Keratinocyte (primary cell): ENCODE measurements around the gene TBC1D3H. TPM values are rescaled to one million over a fixed set of nuclear protein-coding genes. Genes with fewer than 3 reads are reported as not detected.
"Not testable (repeated sequence)": the region's sequence is repeated elsewhere in the genome, so short reads cannot be mapped to it uniquely, and the experiment has no call there.

Source experiments
- DNase-seq: peaks from one replicate; pipeline ENCODE4 v3.0.0-alpha.2; 2011; ENCODE audit warnings: low read depth, missing footprints, low spot score
- FAIRE-seq: peaks from 2 replicates; lab custom pipeline; 2011; peaks lifted over from hg19 to GRCh38; lab: Jason Lieb, UNC
- H2AFZ ChIP-seq: 2 replicates; pipeline ENCODE4 v1.6.0; 2012; ENCODE audit warnings: low read length, control low read depth, inconsistent platforms; ENCODE audit not compliant: control insufficient read depth
- H3K27ac ChIP-seq: 2 replicates; pipeline ENCODE4 v1.5.1; 2011; ENCODE audit warnings: low read length; ENCODE audit not compliant: control insufficient read depth, insufficient read depth
- H3K27me3 ChIP-seq: 3 replicates; pipeline ENCODE4 v1.6.0; 2011; ENCODE audit warnings: low read length; ENCODE audit not compliant: control insufficient read depth, insufficient read depth; ENCODE audit errors: extremely low read depth
- H3K36me3 ChIP-seq, 2 experiments: 2 replicates in 1 of 2; 3 replicates in 1 of 2; pipeline ENCODE4 v1.5.1; 2011; ENCODE audit warnings: low read length in 2 of 2, mild to moderate bottlenecking in 1 of 2; ENCODE audit not compliant: control insufficient read depth in 2 of 2, insufficient read depth in 2 of 2; ENCODE audit errors: extremely low read depth in 1 of 2
- H3K4me1 ChIP-seq: 3 replicates; pipeline ENCODE4 v1.5.1; 2011; ENCODE audit warnings: low read length; ENCODE audit not compliant: control insufficient read depth, insufficient read depth; ENCODE audit errors: extremely low read depth
- H3K4me2 ChIP-seq: 3 replicates; pipeline ENCODE4 v1.6.0; 2011; ENCODE audit warnings: low read depth, low read length; ENCODE audit not compliant: control insufficient read depth, insufficient read depth; ENCODE audit errors: extremely low read depth
- H3K4me3 ChIP-seq, 3 experiments: fragments of 200-600 bp in 1 of 3; sonication (generic) in 1 of 3; 2 replicates in 2 of 3; 3 replicates in 1 of 3; pipeline ENCODE4 v1.5.1; 2011 to 2016; ENCODE audit warnings: low read length in 3 of 3, mild to moderate bottlenecking in 3 of 3, control low read depth in 2 of 3, inconsistent platforms in 1 of 3, low read depth in 1 of 3, mixed read lengths in 1 of 3, mixed run types in 1 of 3, moderate library complexity in 1 of 3; ENCODE audit not compliant: control insufficient read depth in 2 of 3, insufficient read depth in 2 of 3; ENCODE audit errors: extremely low read depth in 1 of 3
- H3K79me2 ChIP-seq: 2 replicates; pipeline ENCODE4 v1.6.0; 2012; ENCODE audit warnings: low read length; ENCODE audit not compliant: control insufficient read depth, insufficient read depth
- H3K9ac ChIP-seq: 3 replicates; pipeline ENCODE4 v1.6.0; 2011; ENCODE audit warnings: low read length; ENCODE audit not compliant: control insufficient read depth, insufficient read depth; ENCODE audit errors: extremely low read depth
- H3K9me1 ChIP-seq: 3 replicates; pipeline ENCODE4 v1.6.0; 2011; ENCODE audit warnings: low read length; ENCODE audit not compliant: control insufficient read depth, insufficient read depth; ENCODE audit errors: extremely low read depth
- H3K9me3 ChIP-seq: 2 replicates; pipeline ENCODE4 v1.5.1; 2012; ENCODE audit warnings: low read depth, low read length; ENCODE audit not compliant: control insufficient read depth
- H4K20me1 ChIP-seq: 3 replicates; pipeline ENCODE4 v1.6.0; 2011; ENCODE audit warnings: low read length; ENCODE audit not compliant: control insufficient read depth, insufficient read depth; ENCODE audit errors: extremely low read depth
- dilution Hi-C: fragments of 300-500 bp; cut with MboI; formaldehyde crosslinking; loops from one replicate; pipeline ENCODE4 v1.7.0; 2020; ENCODE audit warnings: low sequenced_read_pairs; ENCODE audit not compliant: extremely low pct_ligation_motif_present
- polyA plus RNA-seq, 5 experiments: library from polyadenylated mRNA; depleted of rRNA in 3 of 5; stranded (reverse) in 3 of 5; stranded (forward) in 1 of 5; unstranded in 1 of 5; fragments of >200 nt; gene quantifications; 1 replicate in 1 of 5; 2 replicates in 3 of 5; 3 replicates in 1 of 5; pipeline versions ENCODE4 v1.2.1 to v1.2.3, GENCODE V29; 2011 to 2012; ENCODE audit warnings: missing spikeins in 2 of 5, low read depth in 1 of 5, low replicate concordance in 1 of 5
- small RNA-seq, 3 experiments: library from RNA; depleted of rRNA; stranded (forward); fragments of <200 nt; gene quantifications; one replicate each; pipeline ENCODE3, GENCODE V24; 2012; ENCODE audit warnings: low read depth in 3 of 3, low replicate concordance in 1 of 3; ENCODE audit not compliant: insufficient read length in 3 of 3

The TBC1D3H gene
- polyA plus RNA-seq, 1 donor (not counting 4 experiments of a cell fraction or from before 2014, with no cell fraction given), result not detected

- DNase-seq, H4K20me1 ChIP-seq, H3K9me1 ChIP-seq, FAIRE-seq, H3K9me3 ChIP-seq, H3K4me3 ChIP-seq, H3K79me2 ChIP-seq, H3K27ac ChIP-seq, H3K27me3 ChIP-seq, H3K4me1 ChIP-seq, H3K4me2 ChIP-seq, H2AFZ ChIP-seq, dilution Hi-C loops, H3K9ac ChIP-seq, H3K36me3 ChIP-seq: not testable (repeated sequence)
Observed at GRCh38 chr17:36375938-36376337, 12.3 kb downstream of the TBC1D3H start.

- H3K4me2 ChIP-seq, H2AFZ ChIP-seq, H3K9me3 ChIP-seq, dilution Hi-C loops, H3K9me1 ChIP-seq, DNase-seq, H3K27me3 ChIP-seq, H3K36me3 ChIP-seq, H3K9ac ChIP-seq, H3K4me1 ChIP-seq, H4K20me1 ChIP-seq, H3K27ac ChIP-seq, FAIRE-seq, H3K4me3 ChIP-seq, H3K79me2 ChIP-seq: not testable (repeated sequence)
Observed at GRCh38 chr17:36362496-36362895, 25.7 kb downstream of the TBC1D3H start.

Small RNAs within 50 kb of the gene (small RNA-seq; reads per million reads assigned to genes)
- 0 reads per million in 3 experiments for gene RNU6-1192P

Other genes starting within 250 kb of the TBC1D3H start
- gene TBC1D3B, start 211.8 kb downstream of the TBC1D3H start, polyA plus RNA-seq, result 0.71 to 2.0 TPM (median 0.71 TPM) in 3 replicates
- gene CCL3L1, start 191.7 kb downstream of the TBC1D3H start, polyA plus RNA-seq, result not detected in 3 replicates
- gene CCL4L2, start 177.4 kb downstream of the TBC1D3H start, polyA plus RNA-seq, result 0.23 TPM in 1 of 3 replicates, not detected in the others
- 0.03 TPM in 1 of 3 replicates, not detected in the others for gene TBC1D3I, start 123.9 kb downstream of the TBC1D3H start, polyA plus RNA-seq
- not detected in 3 replicates for gene TBC1D3G, start 64.6 kb downstream of the TBC1D3H start, polyA plus RNA-seq
- gene ZNHIT3, start 98.2 kb upstream of the TBC1D3H start, polyA plus RNA-seq, result 48.5 to 72.4 TPM (median 51.8 TPM) in 3 replicates
- gene MYO19, start 146.4 kb upstream of the TBC1D3H start, polyA plus RNA-seq, result 47.9 to 59.4 TPM (median 49.7 TPM) in 3 replicates
- 4.2 to 9.8 TPM (median 7.4 TPM) in 3 replicates for gene PIGW, start 146.6 kb upstream of the TBC1D3H start, polyA plus RNA-seq
- gene GGNBP2, start 156.5 kb upstream of the TBC1D3H start, polyA plus RNA-seq, result 73.0 to 95.5 TPM (median 84.9 TPM) in 3 replicates
- 11.0 to 14.3 TPM (median 11.4 TPM) in 3 replicates for gene DHRS11, start 203.4 kb upstream of the TBC1D3H start, polyA plus RNA-seq
- gene MRM1, start 213.1 kb upstream of the TBC1D3H start, polyA plus RNA-seq, result 3.7 to 5.4 TPM (median 3.8 TPM) in 3 replicates